Gastrocnemius medialis (tissue), 4 donors: ENCODE data around the gene PHF14. TPM values are rescaled to one million over a fixed set of nuclear protein-coding genes. Genes with fewer than 3 reads are reported as not detected.

Experiments used
- ATAC-seq, 2 donors: fragments of 150-250 bp; one replicate each; pipeline ENCODE4 v1.9.1; 2016
- DNase-seq, 2 donors: peaks; one replicate each; pipeline ENCODE4 v3.0.0-alpha.2; 2019
- H3K27ac ChIP-seq, 4 donors: fragments of 200-600 bp; sonication (generic); 1 replicate in 1 of 4; 2 replicates in 3 of 4; pipeline ENCODE4 v1.5.1; 2016 to 2018; ENCODE audit warnings: mild to moderate bottlenecking in 2 of 4, moderate library complexity in 1 of 4
- H3K27me3 ChIP-seq, 3 donors: fragments of 200-600 bp; sonication (generic) in 2 of 3; 1 replicate in 1 of 3; 2 replicates in 2 of 3; pipeline versions ENCODE4 v1.5.1 to v1.6.0; 2016 to 2019; ENCODE audit warnings: mild to moderate bottlenecking in 1 of 3, moderate library complexity in 1 of 3
- H3K36me3 ChIP-seq, 2 donors: fragments of 200-600 bp; sonication (generic) in 1 of 2; one replicate each; pipeline ENCODE4 v1.5.1; 2017 to 2018
- H3K4me1 ChIP-seq, 2 donors: fragments of 200-600 bp; sonication (generic) in 1 of 2; one replicate each; pipeline ENCODE4 v1.5.1; 2016 to 2017; ENCODE audit warnings: mild to moderate bottlenecking in 2 of 2
- H3K4me3 ChIP-seq, 4 donors: fragments of 200-600 bp; sonication (generic) in 3 of 4; 1 replicate in 1 of 4; 2 replicates in 3 of 4; pipeline ENCODE4 v1.5.1; 2016 to 2019; ENCODE audit warnings: mild to moderate bottlenecking in 2 of 4
- H3K9me3 ChIP-seq, 3 donors: fragments of 200-600 bp; sonication (generic) in 2 of 3; 1 replicate in 1 of 3; 2 replicates in 2 of 3; pipeline ENCODE4 v1.5.1; 2016 to 2019
- POLR2A ChIP-seq, 2 donors: fragments of 450-650 bp; IDR thresholded peaks; one replicate each; pipeline ENCODE4 v1.6.1; 2017; ENCODE audit warnings: antibody characterized with exemption in 2 of 2, mild to moderate bottlenecking in 2 of 2, moderate library complexity in 2 of 2
- in situ Hi-C, 4 donors: fragments of 200-750 bp; cut with MboI; loops; one replicate each; pipeline versions ENCODE4 v1.15.0 to v1.8.0; 2017; ENCODE audit warnings: low sequenced_read_pairs in 4 of 4
- intact Hi-C: fragments of 100-400 bp; cut with DNase I; formaldehyde crosslinking; loops from one replicate; pipeline ENCODE4 v1.15.1; 2023; ENCODE audit warnings: low total_unique reads
- total RNA-seq, 4 donors: library from RNA; depleted of rRNA; stranded (reverse); fragments of >200 nt; gene quantifications; one replicate each; pipeline versions ENCODE4 v1.1.0 to v1.2.3, GENCODE V29; 2016
- TF ChIP-seq, protein P1 (sequence below), 5 experiments: fragments of 450-650 bp in 3 of 5; fragments of 200-600 bp in 2 of 5; sonication (generic) in 2 of 5; IDR thresholded peaks in 4 of 5; conservative IDR thresholded peaks in 1 of 5; 1 replicate in 4 of 5; 2 replicates in 1 of 5; pipeline ENCODE4 v1.5.1; 2016 to 2019; ENCODE audit warnings: antibody characterized with exemption in 5 of 5, mild to moderate bottlenecking in 3 of 5, moderate library complexity in 3 of 5

Gene PHF14
- total RNA-seq, 4 donors from 2014 or later, result 8.9 to 24.7 (median 12.4) TPM

DNA sequence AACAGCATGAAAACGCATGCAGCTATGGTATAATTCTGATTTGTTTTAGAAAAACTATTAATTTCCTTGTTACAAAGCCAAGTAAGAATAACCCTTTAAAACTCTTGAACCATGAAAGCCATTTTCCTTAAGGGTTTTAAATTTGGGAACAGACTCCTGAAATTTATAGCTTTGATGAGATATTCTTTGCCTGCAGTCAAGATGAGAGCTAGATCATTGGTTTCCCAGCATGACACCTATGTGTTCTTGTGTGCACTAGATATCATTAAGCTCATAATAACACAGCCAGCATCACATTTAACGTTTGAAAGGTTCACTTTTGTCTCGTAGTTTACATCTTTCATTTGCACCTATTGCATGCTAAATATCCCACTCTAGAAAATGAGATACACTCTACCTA lies 202.2 kb downstream of the PHF14 start:
- Histone ChIP-seq H3K9me3 (no peaks in the 10 kb centered on the region), H3K4me1 (no peaks in the 10 kb centered on the region), H3K27ac (no peak overlapping the region), H3K27me3 (no peaks in the 10 kb centered on the region), H3K4me3 (no peak overlapping the region), H3K36me3 (no peaks in the 10 kb centered on the region)
- DNase-seq (no peak), ATAC-seq (no peak)
- TF ChIP-seq POLR2A (IDR thresholded peaks at IDR 0.05), result no peak
- TF ChIP-seq, protein P1, sequence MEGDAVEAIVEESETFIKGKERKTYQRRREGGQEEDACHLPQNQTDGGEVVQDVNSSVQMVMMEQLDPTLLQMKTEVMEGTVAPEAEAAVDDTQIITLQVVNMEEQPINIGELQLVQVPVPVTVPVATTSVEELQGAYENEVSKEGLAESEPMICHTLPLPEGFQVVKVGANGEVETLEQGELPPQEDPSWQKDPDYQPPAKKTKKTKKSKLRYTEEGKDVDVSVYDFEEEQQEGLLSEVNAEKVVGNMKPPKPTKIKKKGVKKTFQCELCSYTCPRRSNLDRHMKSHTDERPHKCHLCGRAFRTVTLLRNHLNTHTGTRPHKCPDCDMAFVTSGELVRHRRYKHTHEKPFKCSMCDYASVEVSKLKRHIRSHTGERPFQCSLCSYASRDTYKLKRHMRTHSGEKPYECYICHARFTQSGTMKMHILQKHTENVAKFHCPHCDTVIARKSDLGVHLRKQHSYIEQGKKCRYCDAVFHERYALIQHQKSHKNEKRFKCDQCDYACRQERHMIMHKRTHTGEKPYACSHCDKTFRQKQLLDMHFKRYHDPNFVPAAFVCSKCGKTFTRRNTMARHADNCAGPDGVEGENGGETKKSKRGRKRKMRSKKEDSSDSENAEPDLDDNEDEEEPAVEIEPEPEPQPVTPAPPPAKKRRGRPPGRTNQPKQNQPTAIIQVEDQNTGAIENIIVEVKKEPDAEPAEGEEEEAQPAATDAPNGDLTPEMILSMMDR (IDR thresholded peaks at IDR 0.05 in 4 of 5, conservative IDR thresholded peaks at IDR 0.05 in 1 of 5), result no peak
- intact Hi-C loops, result no loop called here
- in situ Hi-C loops, result no loop called here

DNA sequence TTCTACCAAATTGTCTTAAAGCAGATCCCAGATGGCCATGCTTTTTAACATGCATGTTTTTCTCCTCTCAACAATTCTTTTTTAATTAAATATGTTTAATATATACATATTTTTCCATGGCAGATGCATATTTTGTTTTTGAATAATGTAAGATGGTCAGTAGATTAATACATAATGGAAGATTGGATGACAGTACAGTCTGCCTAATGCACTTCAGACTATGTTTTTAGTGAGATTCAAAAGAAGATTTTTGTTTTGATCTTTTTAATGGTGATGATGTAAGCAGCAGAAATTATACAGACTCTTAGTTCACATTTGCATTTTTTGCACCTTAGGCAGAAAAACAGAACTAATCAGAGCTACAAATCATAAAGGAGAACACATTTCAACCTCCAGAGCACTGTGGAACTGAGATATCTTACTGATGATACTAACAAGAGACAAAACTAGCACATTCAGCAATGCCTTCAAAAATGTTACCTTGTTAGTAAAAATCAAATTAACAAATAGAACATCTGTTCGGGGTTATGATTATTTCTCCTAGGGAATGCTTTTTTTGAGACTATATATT lies 203.4 kb downstream of the PHF14 start:
- no peak overlapping the region for H3K27ac ChIP-seq
- TF ChIP-seq POLR2A (IDR thresholded peaks at IDR 0.05), result no peak
- TF ChIP-seq, protein P1 (IDR thresholded peaks at IDR 0.05 in 4 of 5, conservative IDR thresholded peaks at IDR 0.05 in 1 of 5), result no peak
- ATAC-seq, result no peak
- no peaks in the 10 kb centered on the region for H3K9me3 ChIP-seq
- H3K4me3 ChIP-seq, result no peak overlapping the region
- no peaks in the 10 kb centered on the region for H3K4me1 ChIP-seq
- no peaks in the 10 kb centered on the region for H3K27me3 ChIP-seq
- in situ Hi-C loops, result no loop called here
- H3K36me3 ChIP-seq, result no peaks in the 10 kb centered on the region
- intact Hi-C loops, result no loop called here
- no peak for DNase-seq

DNA sequence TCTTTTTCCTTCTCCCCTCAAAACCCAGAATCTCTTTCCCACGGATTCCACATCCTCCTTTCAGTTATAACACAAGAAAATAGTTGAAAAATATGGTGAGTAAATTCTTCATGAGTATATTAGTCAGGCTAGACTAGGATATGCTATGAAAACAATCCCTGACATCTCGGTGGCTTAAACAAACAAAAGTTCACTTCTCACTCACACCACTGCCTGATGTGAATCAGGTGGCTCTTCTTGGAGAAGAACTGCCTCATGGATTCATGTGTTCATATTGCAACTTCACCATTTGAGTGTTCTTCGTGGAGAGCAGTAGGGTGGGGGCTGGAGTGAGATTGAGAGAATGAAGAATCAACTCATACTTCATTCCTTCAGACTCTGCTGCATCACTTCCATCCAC lies 204.1 kb downstream of the PHF14 start:
- in situ Hi-C loops, result no loop called here

DNA sequence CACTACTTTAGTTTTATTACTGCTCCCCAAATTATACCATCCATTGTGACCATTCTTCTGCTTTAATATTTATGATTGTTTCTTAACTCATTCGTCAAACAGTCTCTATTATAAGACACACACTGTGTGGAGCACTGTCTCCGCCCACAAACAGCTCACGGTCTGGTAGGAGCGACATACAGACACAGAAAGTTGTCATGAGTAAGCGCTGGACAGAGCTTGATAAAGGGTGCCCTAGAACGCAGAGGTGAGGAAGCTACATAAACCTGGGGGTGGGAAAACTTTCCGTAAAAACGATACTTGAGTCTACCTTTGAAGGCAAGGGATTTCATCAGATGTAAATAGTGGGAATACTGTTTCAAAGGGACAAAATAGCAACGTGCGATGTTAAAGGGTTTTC lies 207.9 kb downstream of the PHF14 start:
- no peak overlapping the region for H3K27ac ChIP-seq
- H3K27me3 ChIP-seq, result no peaks in the 10 kb centered on the region
- no peaks in the 10 kb centered on the region for H3K4me1 ChIP-seq
- H3K36me3 ChIP-seq, result no peaks in the 10 kb centered on the region
- in situ Hi-C loops, result no loop called here
- ATAC-seq, result no peak
- intact Hi-C loops, result no loop called here
- TF ChIP-seq, protein P1 (IDR thresholded peaks at IDR 0.05 in 4 of 5, conservative IDR thresholded peaks at IDR 0.05 in 1 of 5), result no peak
- TF ChIP-seq POLR2A (IDR thresholded peaks at IDR 0.05), result no peak
- no peak for DNase-seq
- no peak overlapping the region for H3K4me3 ChIP-seq
- no peaks in the 10 kb centered on the region for H3K9me3 ChIP-seq

More for the DNA sequence above, 204.1 kb downstream of the PHF14 start:
- intact Hi-C loops, result no loop called here
- H3K4me1 ChIP-seq, result no peaks in the 10 kb centered on the region
- no peak for ATAC-seq
- no peak overlapping the region for H3K4me3 ChIP-seq
- TF ChIP-seq, protein P1 (IDR thresholded peaks at IDR 0.05 in 4 of 5, conservative IDR thresholded peaks at IDR 0.05 in 1 of 5), result no peak
- no peak for TF ChIP-seq POLR2A (IDR thresholded peaks at IDR 0.05)
- no peaks in the 10 kb centered on the region for H3K27me3 ChIP-seq
- no peak for DNase-seq
- H3K36me3 ChIP-seq, result no peaks in the 10 kb centered on the region
- no peaks in the 10 kb centered on the region for H3K9me3 ChIP-seq
- no peak overlapping the region for H3K27ac ChIP-seq

DNA sequence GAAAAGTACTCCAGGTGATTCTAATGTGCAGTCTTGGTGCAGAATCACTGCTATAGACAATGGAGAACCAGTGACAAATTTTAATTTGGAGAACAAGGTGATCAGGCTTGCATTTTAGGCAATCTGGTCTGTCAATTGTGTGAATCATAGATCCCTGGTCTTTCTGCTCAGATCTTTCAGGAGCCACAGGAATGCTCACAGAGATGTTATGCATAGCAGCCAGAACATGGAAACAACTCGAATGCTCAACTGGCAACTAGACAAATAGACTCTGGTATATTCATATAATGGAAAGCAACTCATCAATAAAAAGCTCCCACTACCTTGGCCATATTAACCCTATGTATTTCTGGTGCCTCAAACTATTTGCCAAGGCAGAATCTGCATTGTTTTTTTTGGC lies 209.1 kb downstream of the PHF14 start:
- no peak for TF ChIP-seq POLR2A (IDR thresholded peaks at IDR 0.05)
- TF ChIP-seq, protein P1 (IDR thresholded peaks at IDR 0.05 in 4 of 5, conservative IDR thresholded peaks at IDR 0.05 in 1 of 5), result no peak
- H3K9me3 ChIP-seq, result no peaks in the 10 kb centered on the region
- no peaks in the 10 kb centered on the region for H3K27me3 ChIP-seq
- H3K4me3 ChIP-seq, result no peak overlapping the region
- no peak for ATAC-seq
- H3K27ac ChIP-seq, result no peak overlapping the region
- in situ Hi-C loops (no loop called here), intact Hi-C loops (no loop called here)
- no peak for DNase-seq
- no peaks in the 10 kb centered on the region for H3K36me3 ChIP-seq
- no peaks in the 10 kb centered on the region for H3K4me1 ChIP-seq
